Measurements from ENCODE around the gene RAD51B.

Gene RAD51B

DNA sequence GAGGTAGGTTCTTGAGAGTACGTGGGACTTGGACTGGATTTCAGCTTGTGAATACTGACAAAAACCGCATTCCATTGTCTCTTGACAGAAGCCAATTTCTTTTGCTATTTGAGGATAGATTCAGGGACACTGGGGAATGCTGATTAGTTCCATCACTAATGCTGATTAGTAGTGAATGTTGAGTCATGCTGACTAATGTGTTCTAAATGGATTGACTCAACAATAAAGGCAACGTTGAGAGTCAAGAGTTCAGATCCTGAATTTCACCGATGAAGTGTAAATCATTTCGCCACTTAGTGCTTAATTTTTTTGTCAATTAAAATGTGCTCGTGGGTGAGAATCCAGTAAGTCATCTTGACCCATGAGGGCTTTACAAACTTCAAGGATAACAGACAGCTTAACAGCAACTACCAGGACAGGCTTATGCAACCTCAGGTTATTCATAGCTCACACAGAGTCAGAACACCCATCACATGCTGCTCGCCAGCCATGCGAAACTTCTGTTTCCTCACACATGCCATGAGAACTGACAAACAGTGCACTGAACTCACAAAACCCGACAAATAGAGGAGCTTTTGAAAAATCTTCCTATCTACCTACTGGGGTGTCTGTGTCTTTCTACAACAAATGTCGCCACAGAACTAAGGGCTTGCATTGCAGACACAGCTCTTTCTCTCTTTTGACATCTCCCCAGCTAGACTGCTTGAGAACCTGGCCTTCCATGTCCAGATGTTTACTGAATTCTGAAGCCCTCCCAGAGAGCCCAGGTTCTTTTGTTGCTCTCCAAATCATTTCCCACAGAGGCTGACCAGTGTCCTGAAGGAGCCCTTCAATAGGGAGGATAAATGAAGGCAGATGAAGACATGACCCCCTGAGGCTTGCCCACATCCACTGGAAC, 656.9 kb downstream of the RAD51B start:
- no peak for FAIRE-seq

DNA sequence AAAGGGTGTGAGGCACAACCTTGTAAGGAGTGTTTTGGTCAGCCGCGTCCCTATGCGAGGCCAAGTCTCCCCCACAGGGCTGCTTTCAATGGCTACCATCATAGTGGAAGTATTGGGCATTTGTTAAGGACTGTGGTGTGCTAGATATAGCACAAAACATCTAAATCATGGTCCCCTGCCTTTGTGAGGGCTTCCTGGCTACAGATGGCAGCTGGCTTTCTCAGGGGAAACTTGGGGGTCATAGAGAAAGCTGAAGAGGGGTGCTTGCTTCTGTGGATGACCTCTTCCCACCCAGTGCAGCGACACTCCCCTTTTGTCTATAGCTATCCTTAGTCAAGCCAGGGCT, 657.5 kb downstream of the RAD51B start:
- no peak for FAIRE-seq

DNA sequence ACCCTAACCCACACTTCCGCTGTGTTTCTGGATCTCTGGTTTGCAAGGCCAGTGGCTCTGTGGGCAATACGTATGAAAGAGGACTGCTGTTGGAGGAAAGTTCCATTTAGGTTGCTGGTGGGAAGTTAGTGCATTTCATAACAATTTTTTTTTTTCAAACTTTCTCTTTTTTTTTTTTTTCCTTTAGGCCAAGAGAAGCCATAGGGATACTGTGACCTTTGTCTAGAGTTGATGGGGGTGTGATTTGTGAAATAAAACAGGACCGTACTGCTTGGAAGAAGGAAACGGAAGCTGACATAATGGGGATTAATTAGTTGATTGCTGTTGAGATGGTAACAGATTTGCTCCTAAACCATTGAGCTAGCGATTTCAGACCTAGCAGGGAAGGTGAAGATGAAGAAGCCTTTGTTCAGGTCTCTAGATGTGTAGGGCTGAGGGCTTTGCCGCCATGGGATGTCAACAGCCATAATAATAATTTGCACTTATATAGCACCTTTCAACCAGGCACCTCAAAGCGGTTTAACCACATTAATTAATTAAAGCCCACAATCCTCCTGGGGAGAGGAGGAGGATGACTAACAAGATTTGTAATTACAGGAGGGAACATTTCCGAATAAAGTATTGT, 658.0 kb downstream of the RAD51B start:
- FAIRE-seq, result no peak

DNA sequence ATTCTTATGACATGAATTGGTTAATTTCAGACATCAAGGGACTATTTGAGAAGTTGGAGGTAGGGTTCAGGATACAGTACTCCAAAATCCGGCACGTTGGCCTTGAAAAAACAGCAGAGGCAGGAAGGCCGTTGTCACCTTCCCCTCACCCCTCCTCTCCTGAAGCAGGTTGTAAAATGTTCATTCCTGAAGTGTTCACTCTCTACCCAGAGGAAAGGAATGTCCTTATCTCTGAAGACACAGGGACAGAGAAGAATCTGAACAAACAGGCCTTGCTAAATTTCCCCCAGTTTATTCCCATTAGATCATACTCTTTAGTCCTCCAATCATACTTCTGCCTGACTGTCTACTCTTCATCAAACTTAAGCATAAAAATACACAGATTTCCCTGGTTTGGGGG, 659.7 kb downstream of the RAD51B start:
- no peak for FAIRE-seq

DNA sequence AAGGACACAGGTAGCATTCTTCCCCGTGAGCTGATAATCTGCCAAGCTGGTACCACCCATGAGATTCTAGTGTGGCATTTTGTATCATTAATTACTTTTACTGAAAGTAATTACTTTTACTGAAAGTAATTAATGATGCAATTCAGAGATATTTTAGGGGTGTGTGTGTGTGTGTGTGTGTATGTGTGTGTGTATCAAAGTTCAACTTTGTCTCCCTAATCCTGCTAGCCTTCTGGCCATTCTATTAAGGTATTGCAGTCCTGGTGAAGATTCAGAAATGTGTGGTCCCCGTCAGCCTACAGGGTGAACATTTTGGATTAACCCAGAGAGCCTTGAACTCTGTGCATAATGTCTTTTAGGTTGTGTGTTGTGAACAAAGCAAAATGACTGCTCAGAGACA, 662.4 kb downstream of the RAD51B start:
- no peak for FAIRE-seq

DNA sequence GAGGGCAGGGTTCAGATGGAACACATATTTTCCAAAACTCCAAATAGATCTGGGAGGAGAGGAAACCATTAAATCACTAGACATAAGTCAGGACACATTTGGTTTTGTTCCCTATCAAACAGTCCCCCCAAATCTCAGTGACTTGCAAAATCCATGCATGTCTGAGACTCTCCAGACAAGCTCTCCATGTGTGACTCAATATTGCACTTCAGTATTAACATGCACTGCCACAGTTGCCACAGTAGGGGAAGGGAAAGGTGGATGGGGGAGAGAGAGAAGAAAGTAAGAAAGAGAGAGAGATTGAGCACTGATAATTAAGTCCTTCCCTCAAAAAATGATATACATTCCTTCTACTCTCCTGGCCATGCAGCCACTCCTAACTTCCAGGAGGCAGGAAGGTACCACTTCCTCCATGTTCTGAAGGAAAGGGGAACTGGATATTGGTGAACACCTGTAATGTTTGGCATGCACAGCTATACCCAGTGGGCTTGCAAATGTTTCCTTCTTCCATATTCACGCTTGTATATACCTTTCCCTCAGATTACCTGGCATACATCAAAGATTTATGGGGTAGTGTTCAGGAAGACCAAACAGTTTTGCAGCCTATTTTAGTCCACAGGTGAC, 663.3 kb downstream of the RAD51B start:
- no peak for FAIRE-seq

DNA sequence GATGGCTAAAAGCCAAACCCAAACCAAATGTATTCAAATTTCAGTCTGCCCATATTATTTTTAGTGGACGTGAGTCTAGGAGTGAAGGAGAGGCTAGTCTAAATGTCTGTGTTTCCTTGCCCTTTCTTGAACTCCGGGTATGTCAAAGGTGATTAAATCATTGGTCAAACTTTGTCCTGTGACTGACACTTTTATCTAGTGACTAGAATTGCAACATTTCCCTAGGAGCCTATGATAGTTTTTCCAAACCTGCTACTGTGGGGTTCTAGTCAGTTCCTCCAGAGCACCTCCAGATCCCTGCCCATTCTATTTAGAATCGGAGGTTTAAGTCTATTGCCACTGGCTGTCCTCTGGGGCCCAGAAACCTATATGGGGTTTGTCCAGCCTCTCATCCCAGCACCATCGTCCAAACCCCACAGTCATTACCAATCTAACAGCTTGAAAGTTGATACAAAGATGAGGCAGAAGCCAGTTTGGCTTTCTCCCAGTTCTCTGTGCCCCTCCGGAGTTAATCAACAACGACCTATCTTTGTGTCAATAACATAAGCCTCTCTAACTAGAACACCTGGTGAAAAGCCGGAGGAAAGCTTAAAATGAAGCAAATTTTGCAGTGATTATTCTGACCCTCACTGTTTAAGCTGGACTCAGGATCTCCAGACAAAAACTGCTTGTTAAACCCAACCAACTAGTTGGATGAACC, 666.6 kb downstream of the RAD51B start:
- FAIRE-seq, result no peak

DNA sequence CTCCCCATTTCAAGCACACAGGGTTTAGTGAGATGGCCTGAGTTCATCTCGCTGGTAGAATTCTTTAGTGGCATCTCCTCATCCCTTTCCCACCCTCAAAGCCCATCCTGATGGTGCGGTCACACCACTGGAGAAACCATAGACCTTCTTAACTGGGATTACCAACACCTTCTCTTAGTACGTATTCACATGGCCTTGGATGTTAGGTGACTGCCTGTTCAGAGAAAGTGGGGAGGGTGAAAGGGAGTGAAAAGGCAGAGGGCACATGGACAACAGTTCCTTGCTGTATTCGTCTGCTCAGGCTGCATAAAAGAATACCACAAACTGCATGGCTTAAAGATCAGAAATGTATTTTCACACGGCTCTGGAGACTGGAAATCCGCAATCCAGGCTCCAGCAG, 667.2 kb downstream of the RAD51B start:
- no peak for FAIRE-seq

DNA sequence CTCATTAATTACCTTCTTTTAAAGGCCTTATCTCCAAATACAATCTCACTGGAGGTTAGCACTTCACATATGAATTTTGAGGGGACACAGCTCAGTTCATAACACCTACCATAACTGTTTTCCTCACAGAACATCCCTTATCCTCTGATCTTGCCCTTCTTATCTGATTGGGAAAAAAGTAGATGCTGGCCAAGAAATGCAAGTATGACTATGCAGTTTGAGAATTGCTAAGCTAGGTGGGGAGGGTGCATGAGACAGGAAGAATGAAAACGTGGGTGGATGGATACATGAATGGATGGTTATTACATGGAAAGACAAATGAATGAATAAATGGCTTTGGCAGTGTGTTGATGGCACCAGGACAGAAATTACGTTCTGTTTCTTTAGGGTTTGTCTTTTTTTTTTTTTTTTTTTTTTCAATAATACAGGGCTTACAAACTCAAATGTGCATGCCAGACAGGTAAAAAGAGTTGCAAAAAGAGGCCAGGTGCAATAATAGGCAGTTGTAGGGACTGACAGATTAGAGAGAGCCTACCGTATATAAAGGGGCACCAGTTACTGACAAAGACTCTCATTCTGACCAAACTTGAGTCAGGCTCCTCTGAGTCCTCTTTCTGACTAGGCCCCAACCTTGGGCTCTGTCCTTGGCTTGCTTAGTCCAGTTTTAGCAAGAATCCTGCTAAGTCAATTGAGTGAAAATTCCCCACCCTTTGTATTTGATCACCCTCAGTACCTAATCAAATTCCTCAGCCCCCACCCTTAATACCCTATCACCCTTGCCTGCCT, 668.4 kb downstream of the RAD51B start:
- FAIRE-seq, result no peak

DNA sequence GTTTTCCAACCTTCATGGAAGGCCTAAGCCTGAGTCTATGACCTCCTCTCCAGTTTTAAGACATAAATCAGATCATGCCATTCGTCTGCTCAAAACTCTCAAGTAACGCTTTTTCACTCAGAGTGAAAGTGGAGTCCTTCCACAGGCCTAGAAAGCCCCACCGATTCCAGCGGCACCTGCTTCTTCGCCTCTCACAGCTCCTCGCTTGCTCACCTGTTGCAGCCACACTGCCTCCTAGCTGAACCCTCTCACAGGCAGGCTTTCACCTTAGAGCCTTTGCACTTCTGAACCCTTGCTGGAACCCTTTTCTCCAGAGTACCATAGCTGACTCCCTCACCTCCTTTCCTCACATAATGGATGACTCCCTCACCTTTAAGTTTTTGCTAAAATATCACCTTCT, 672.2 kb downstream of the RAD51B start:
- FAIRE-seq, result no peak

DNA sequence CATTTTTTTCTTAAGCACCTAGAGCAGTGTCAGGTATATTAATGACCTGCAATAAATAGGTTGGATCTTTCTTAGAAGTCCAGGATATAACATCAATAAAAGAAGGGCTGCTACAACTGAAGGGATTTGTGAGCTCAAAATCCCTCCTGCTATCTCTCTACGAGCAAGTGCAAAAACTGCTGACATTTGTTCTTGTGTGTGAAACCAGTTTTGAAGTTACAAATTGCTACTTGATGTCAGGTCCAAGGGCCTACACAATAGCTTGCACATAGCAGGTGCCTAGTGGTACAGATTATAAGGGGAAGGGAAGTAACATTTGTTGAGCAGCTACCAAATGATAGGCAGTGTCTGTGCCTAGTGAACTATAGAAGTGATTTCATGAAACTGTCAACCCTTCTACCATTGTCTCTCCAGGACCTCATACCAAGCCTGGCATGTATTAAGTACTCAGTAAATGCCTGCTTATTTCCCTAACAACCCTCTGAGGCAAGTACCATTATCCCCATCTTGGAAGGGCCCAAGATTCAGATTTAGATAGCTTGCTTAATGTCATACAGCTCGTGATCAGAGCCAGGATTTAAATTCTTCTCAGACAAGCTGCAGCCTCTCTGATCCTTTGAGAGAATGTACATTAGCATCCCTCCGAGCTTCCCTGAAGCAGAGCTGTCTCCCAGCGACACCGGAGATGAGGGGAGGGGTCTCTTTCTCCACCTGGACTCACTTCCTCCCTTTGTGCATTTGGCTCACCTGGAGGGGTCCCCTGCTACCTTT, 673.0 kb downstream of the RAD51B start:
- no peak for FAIRE-seq

DNA sequence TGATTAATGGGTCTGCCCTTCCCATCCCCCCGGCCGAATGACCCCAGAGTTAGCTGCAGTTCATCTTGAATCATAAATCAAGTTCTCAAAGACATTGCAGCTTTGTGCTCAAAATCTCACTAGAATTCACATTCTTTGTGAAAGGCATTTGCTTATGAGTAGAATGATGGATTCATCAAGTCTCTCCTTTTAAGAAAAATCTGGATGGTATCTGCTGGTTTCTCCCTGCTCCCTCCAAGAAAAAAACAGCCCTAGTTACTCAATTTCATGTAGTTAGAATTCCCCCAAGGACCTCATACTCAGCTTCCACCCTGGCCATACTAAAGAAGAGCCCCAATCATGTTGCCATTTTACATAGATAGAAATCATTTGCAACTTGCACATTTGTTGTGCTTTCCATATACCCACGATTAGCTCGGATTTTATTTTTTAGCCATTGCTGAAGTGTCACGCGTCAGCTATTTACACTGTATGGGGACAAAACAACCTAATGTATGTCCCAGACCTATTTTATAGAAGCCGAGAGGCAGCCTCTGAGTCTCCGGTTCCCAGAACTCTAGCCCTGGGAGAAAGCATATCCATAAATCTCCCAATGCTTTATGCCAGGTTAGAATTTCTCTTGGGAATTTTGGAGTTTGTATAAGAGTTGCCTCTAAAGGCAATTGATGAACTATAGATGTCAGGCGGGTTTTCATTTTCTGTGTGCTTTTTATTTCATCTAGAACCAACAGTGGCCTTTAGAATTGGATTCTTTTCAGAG, 673.8 kb downstream of the RAD51B start:
- FAIRE-seq, result no peak

DNA sequence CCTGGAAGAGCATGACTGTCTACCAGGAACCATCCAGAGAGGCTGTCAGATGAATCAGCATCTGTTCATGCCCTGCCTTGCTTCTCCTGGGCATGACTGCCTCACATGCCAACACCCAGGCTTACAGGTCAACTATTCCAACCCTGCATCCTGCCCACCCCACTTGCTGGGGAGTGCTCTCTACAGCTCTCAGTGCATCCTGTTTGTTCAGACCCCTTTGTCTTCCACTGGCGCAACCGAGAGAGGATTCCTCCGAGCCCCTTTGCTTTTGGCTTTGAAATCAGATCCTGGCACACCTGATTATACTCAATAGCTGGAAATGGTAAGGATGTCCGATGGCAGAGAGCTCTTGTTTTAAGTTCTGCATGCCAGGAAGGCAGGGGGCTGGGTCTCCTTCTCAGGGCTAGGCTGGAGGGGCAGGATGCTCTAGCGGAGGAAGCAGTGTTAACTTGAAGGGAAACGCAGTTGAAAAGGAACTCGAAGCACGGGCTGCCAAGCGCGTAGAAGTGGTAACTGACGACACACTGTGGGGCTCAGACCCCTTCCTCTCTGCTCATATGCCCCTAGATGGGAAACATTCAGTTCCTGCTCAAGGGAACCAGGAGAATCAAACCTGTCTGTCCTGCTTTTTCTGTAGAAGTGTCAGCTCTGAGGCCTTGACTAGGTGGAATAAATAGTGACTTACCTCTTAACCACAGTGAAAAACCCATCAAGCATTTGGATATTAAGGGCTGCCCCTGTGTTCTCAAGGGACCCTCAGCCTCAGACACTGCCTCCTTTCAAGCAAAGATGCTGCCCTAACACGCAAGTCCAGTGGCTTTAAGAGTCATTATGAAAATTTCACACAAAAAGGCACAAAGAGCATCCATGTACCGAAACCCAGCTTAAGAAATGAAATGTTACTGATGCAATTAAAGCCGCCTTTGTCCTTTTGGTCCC, 675.8 kb downstream of the RAD51B start:
- no peak for FAIRE-seq

DNA sequence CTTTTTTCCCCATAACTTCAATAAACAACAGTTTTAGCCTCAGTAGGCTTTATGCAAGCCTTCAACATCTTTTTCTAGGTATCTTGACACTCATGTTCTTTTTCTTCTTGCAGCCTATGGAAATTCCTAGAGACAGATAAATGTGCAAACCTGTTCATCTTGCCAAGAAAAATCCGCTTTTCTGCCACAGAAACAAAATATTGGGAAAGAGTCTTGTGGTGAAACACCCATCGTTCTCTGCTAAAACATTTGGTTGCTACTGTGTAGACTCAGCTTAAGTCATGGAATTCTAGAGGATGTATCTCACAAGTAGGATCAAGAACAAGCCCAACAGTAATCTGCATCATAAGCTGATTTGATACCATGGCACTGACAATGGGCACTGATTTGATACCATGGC, 677.4 kb downstream of the RAD51B start:
- no peak for FAIRE-seq

DNA sequence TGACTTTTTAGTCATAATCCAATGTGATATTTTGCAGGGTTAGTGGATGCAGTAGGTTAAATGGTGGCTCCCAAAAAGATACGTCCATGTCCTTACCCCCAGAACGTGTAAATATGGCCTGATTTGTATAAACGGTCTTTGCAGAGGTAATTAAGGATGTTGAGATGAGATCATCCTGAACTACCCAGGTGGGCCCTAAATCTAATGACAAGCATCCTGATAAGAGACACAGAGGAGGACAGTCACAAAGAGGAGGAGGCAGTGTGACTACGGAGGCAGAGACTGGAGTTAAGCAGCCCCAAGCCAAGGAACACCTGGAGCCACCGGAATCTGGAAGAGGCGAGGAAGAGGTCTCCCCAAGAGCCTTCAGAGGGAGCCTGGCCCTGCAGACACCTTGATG, 679.9 kb downstream of the RAD51B start:
- no peak for FAIRE-seq

DNA sequence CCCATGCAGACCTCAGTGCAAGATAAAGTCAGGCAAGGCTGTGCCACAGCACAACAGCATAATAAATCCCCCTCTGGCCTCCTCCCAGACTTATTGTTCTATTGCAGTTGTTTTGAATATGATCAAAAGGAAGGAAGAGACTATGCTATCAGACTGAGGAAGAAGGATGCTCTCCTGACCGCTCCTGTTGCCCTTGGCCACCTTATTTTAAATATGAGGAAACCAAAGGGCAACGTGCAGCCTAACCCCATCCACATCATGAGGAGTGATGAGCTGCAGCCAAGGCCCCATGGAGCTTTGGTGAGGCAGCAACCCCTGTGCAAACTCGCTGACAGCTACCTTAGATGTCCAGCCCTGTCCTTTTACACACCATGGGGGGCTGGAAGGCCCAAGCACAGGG, 681.6 kb downstream of the RAD51B start:
- no peak for FAIRE-seq

DNA sequence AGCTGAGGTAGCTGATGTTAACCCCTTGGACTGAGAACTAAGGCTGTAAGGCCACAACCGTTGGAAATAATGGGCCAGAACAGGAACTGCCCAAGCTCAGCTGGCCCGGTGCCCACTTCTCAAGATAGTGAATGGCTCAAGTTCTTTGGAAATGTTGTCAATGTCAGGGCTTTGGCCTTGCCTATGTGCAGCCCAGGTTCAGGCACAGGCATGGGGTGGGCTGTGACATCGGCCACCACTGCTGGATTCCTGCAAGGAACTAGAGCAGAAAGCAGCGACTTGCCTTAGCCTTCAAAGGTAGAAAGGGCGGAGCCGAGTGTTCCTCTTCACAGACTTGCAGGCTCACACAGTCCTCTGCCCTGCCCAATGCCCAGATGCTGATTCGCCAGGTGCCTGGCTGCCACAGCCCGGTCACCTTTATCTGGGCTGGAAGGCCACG, 682.1 kb downstream of the RAD51B start:
- FAIRE-seq, result no peak

DNA sequence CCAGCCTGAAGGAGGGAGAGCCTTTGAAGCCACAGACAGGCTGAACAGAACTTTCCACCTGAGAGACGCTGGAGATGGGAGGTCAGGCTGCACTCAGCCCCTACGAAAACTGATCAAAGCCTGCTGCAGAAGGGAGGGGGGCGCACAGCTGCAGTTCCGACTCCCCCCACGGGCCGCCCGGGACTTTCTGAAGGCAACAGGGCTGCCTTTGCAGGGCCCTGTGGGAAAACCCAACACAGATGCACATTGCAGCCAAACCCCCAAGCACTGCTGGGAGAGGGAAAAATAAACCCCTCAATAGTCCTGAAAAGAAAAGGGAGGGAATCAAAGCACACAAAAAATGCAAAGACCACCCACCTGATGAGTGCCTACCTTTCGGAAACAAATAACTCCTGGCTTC, 682.7 kb downstream of the RAD51B start:
- no peak for FAIRE-seq

DNA sequence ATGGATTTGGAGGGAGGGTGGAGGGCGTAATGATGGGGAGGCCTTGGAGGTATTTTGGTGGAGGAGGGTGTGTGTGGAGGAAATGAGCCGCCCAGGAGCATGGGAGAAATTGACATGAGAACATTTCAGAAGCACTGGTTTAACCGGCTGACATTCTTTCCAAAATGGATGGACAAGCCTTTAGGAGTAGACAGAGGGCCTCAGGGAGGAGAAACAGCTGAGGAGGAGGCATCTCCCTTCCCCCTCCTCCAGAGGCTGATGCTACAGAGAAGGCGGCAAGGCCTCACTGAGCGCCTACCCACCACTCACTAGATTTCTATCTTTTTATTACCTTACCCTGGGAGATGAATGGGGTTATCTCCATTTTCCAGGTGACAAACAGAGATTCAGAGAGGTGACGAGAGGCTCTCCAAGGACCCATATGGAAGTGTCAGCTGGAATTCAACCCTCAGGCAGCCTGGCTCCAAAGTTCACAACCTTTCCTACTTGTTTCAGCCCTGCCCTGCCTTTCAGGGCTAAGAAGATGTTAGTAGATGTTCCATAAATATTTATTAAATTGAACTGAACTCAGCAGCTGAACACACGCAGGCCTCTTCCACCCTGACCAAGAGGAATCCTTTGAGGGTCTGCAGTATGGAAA, 683.7 kb downstream of the RAD51B start:
- no peak for FAIRE-seq
